Cardiac fibroblast (primary cell): Measurements from ENCODE around the gene TWIST2.
A peak's percentile ranks its signal among the peaks of the same experiment; 100 is the strongest.

Source experiments
- DNase-seq, 2 donors: peaks; one replicate each; pipeline versions ENCODE4 v3.0.0 to v3.0.0-alpha.2; 2010; ENCODE audit warnings: low read depth in 2 of 2
- H3K4me3 ChIP-seq, 2 donors: replicated peaks in 1 of 2; 1 replicate in 1 of 2; 2 replicates in 1 of 2; pipeline ENCODE4 v1.5.1; 2011; ENCODE audit warnings: low read depth in 2 of 2, low read length in 2 of 2, mild to moderate bottlenecking in 2 of 2, moderate library complexity in 1 of 2
- CTCF ChIP-seq: IDR thresholded peaks from one replicate; pipeline ENCODE4 v1.5.1; 2011; ENCODE audit warnings: low read depth, mild to moderate bottlenecking, low read length, inconsistent platforms

The TWIST2 gene

GRCh38 chr2:238861013-238861730 is 13.3 kb downstream of the TWIST2 start:
- no peak for DNase-seq
- no peak for TF ChIP-seq CTCF
- no peak overlapping the region for H3K4me3 ChIP-seq

- DNase-seq, result no peak
- H3K4me3 ChIP-seq, result no peak overlapping the region
- no peak for TF ChIP-seq CTCF
Observed at GRCh38 chr2:238861766-238862315, 14.0 kb downstream of the TWIST2 start.

- no peak for DNase-seq
- H3K4me3 ChIP-seq, result no peak overlapping the region
- TF ChIP-seq CTCF, result no peak
Observed at GRCh38 chr2:238862701-238863100, 14.8 kb downstream of the TWIST2 start.

GRCh38 chr2:238863231-238863630 is 15.3 kb downstream of the TWIST2 start:
- DNase-seq, result no peak
- H3K4me3 ChIP-seq, result no peak overlapping the region
- no peak for TF ChIP-seq CTCF

GRCh38 chr2:238863749-238864206 is 15.9 kb downstream of the TWIST2 start:
- DNase-seq, result no peak
- TF ChIP-seq CTCF, result no peak
- H3K4me3 ChIP-seq, result no peak overlapping the region

- peak; percentile 97 to 98 for DNase-seq
- H3K4me3 ChIP-seq, result peak overlapping the region; percentile 11 to 34
- no peak for TF ChIP-seq CTCF
Observed at GRCh38 chr2:238864207-238865014, 16.5 kb downstream of the TWIST2 start.
